ENCODE results near the gene SLC25A43.
"Not testable (repeated sequence)": the region's sequence is repeated elsewhere in the genome, so short reads cannot be mapped to it uniquely, and the experiment has no call there.

SLC25A43 gene

GRCh38 chrX:119493851-119494495 is 94.8 kb downstream of the SLC25A43 start:
- H3K14ac ChIP-seq (ENCODE audit: low read length); H2BK12ac ChIP-seq (ENCODE audit: low read length); H2AK5ac ChIP-seq (ENCODE audit: low read length); H4K12ac ChIP-seq (ENCODE audit: low read depth, low read length); H3K36me3 ChIP-seq (ENCODE audit: control insufficient read depth in 1 of 2, insufficient read depth in 2 of 2, low read length in 2 of 2); H3K79me1 ChIP-seq (ENCODE audit: low read length); H4K91ac ChIP-seq (ENCODE audit: low read depth, low read length); DNase-seq; H2AFZ ChIP-seq (ENCODE audit: insufficient read depth, low read length, poor library complexity); H2BK120ac ChIP-seq (ENCODE audit: insufficient read depth, low read length, poor library complexity); H3K4me2 ChIP-seq (ENCODE audit: low read length); H3K4ac ChIP-seq (ENCODE audit: low read depth, low read length); H3K23ac ChIP-seq (ENCODE audit: low read length); H3K9ac ChIP-seq (ENCODE audit: low read length); H3K79me2 ChIP-seq (ENCODE audit: control insufficient read depth, insufficient read depth, low read length, poor library complexity); H3K9me3 ChIP-seq (ENCODE audit: insufficient read depth, low read depth, low read length); H3K18ac ChIP-seq (ENCODE audit: low read length); H4K8ac ChIP-seq (ENCODE audit: low read depth, low read length); H3K27me3 ChIP-seq (ENCODE audit: insufficient read depth, low read length); H3K27ac ChIP-seq (ENCODE audit: low read depth, low read length); H3K4me1 ChIP-seq (ENCODE audit: control insufficient read depth in 1 of 2, insufficient read depth in 2 of 2, low read length in 2 of 2); H3K4me3 ChIP-seq (ENCODE audit: low read depth, low read length); H2BK5ac ChIP-seq (ENCODE audit: low read depth, low read length, poor library complexity): not testable (repeated sequence)
- WGBS (ENCODE audit: extremely low coverage, insufficient coverage, insufficient read length) = no CpG with 5 or more reads among the region's 10 CpGs

GRCh38 chrX:119495734-119496726 is 96.9 kb downstream of the SLC25A43 start:
- Histone ChIP-seq H2AFZ (ENCODE audit: insufficient read depth, low read length, poor library complexity) (no peak overlapping the region), H3K9me3 (ENCODE audit: insufficient read depth, low read depth, low read length) (no peaks in the 10 kb centered on the region), H2AK5ac (ENCODE audit: low read length) (no peak overlapping the region), H4K8ac (ENCODE audit: low read depth, low read length) (no peak overlapping the region), H3K79me2 (ENCODE audit: control insufficient read depth, insufficient read depth, low read length, poor library complexity) (no peaks in the 10 kb centered on the region), H3K4me2 (ENCODE audit: low read length) (no peak overlapping the region), H3K14ac (ENCODE audit: low read length) (no peak overlapping the region), H3K27ac (ENCODE audit: low read depth, low read length) (peak overlapping the region; percentile 34), H3K79me1 (ENCODE audit: low read length) (no peaks in the 10 kb centered on the region), H2BK12ac (ENCODE audit: low read length) (no peak overlapping the region), H3K4me1 (ENCODE audit: control insufficient read depth in 1 of 2, insufficient read depth in 2 of 2, low read length in 2 of 2) (peaks cover 2 to 8% of the 10 kb centered on the region in 2 experiments), H3K9ac (ENCODE audit: low read length) (no peak overlapping the region), H3K23ac (ENCODE audit: low read length) (no peak overlapping the region), H4K12ac (ENCODE audit: low read depth, low read length) (no peak overlapping the region), H2BK5ac (ENCODE audit: low read depth, low read length, poor library complexity) (no peak overlapping the region), H2BK120ac (ENCODE audit: insufficient read depth, low read length, poor library complexity) (no peak overlapping the region), H3K4me3 (ENCODE audit: low read depth, low read length) (no peak overlapping the region), H3K27me3 (ENCODE audit: insufficient read depth, low read length) (no peaks in the 10 kb centered on the region), H4K91ac (ENCODE audit: low read depth, low read length) (peak overlapping the region; percentile 2), H3K18ac (ENCODE audit: low read length) (no peak overlapping the region), H3K36me3 (ENCODE audit: control insufficient read depth in 1 of 2, insufficient read depth in 2 of 2, low read length in 2 of 2) (no peaks in the 10 kb centered on the region), H3K4ac (ENCODE audit: low read depth, low read length) (no peak overlapping the region)
- DNase-seq = peak in 1 of 2 donors; percentile 6
- WGBS (ENCODE audit: extremely low coverage, insufficient coverage, insufficient read length) = no CpG with 5 or more reads among the region's 10 CpGs

GRCh38 chrX:119497185-119497584 is 98.0 kb downstream of the SLC25A43 start:
- Histone ChIP-seq H3K9ac (ENCODE audit: low read length) (no peak overlapping the region), H3K27me3 (ENCODE audit: insufficient read depth, low read length) (no peaks in the 10 kb centered on the region), H4K12ac (ENCODE audit: low read depth, low read length) (no peak overlapping the region), H3K79me1 (ENCODE audit: low read length) (no peaks in the 10 kb centered on the region), H3K23ac (ENCODE audit: low read length) (no peak overlapping the region), H3K4me3 (ENCODE audit: low read depth, low read length) (no peak overlapping the region), H3K36me3 (ENCODE audit: control insufficient read depth in 1 of 2, insufficient read depth in 2 of 2, low read length in 2 of 2) (no peaks in the 10 kb centered on the region), H2BK5ac (ENCODE audit: low read depth, low read length, poor library complexity) (no peak overlapping the region), H2AK5ac (ENCODE audit: low read length) (no peak overlapping the region), H3K79me2 (ENCODE audit: control insufficient read depth, insufficient read depth, low read length, poor library complexity) (no peaks in the 10 kb centered on the region), H4K91ac (ENCODE audit: low read depth, low read length) (no peak overlapping the region), H3K4ac (ENCODE audit: low read depth, low read length) (no peak overlapping the region), H2AFZ (ENCODE audit: insufficient read depth, low read length, poor library complexity) (no peak overlapping the region), H3K18ac (ENCODE audit: low read length) (no peak overlapping the region), H2BK120ac (ENCODE audit: insufficient read depth, low read length, poor library complexity) (no peak overlapping the region), H3K4me1 (ENCODE audit: control insufficient read depth in 1 of 2, insufficient read depth in 2 of 2, low read length in 2 of 2) (peaks cover 2 to 13% of the 10 kb centered on the region in 2 experiments), H3K9me3 (ENCODE audit: insufficient read depth, low read depth, low read length) (no peaks in the 10 kb centered on the region), H3K14ac (ENCODE audit: low read length) (no peak overlapping the region), H2BK12ac (ENCODE audit: low read length) (no peak overlapping the region), H3K27ac (ENCODE audit: low read depth, low read length) (no peak overlapping the region), H4K8ac (ENCODE audit: low read depth, low read length) (no peak overlapping the region), H3K4me2 (ENCODE audit: low read length) (no peak overlapping the region)
- no peak for DNase-seq
- no CpG with 5 or more reads among the region's 1 CpG for WGBS (ENCODE audit: extremely low coverage, insufficient coverage, insufficient read length)

GRCh38 chrX:119500061-119500800 is 101.1 kb downstream of the SLC25A43 start:
- no peak overlapping the region for H2BK12ac ChIP-seq (ENCODE audit: low read length)
- no peak overlapping the region for H2AK5ac ChIP-seq (ENCODE audit: low read length)
- no peak overlapping the region for H2AFZ ChIP-seq (ENCODE audit: insufficient read depth, low read length, poor library complexity)
- H4K8ac ChIP-seq (ENCODE audit: low read depth, low read length) = no peak overlapping the region
- H4K12ac ChIP-seq (ENCODE audit: low read depth, low read length) = no peak overlapping the region
- H3K9ac ChIP-seq (ENCODE audit: low read length) = no peak overlapping the region
- H3K18ac ChIP-seq (ENCODE audit: low read length) = no peak overlapping the region
- no peaks in the 10 kb centered on the region for H3K79me1 ChIP-seq (ENCODE audit: low read length)
- no peak overlapping the region for H3K4ac ChIP-seq (ENCODE audit: low read depth, low read length)
- peaks cover 7 to 24% of the 10 kb centered on the region in 2 experiments for H3K4me1 ChIP-seq (ENCODE audit: control insufficient read depth in 1 of 2, insufficient read depth in 2 of 2, low read length in 2 of 2)
- H3K4me2 ChIP-seq (ENCODE audit: low read length) = no peak overlapping the region
- H3K27ac ChIP-seq (ENCODE audit: low read depth, low read length) = no peak overlapping the region
- H3K9me3 ChIP-seq (ENCODE audit: insufficient read depth, low read depth, low read length) = no peaks in the 10 kb centered on the region
- H2BK120ac ChIP-seq (ENCODE audit: insufficient read depth, low read length, poor library complexity) = no peak overlapping the region
- no peaks in the 10 kb centered on the region for H3K27me3 ChIP-seq (ENCODE audit: insufficient read depth, low read length)
- H3K4me3 ChIP-seq (ENCODE audit: low read depth, low read length) = no peak overlapping the region
- H3K79me2 ChIP-seq (ENCODE audit: control insufficient read depth, insufficient read depth, low read length, poor library complexity) = no peaks in the 10 kb centered on the region
- H3K14ac ChIP-seq (ENCODE audit: low read length) = no peak overlapping the region
- DNase-seq = no peak
- H4K91ac ChIP-seq (ENCODE audit: low read depth, low read length) = no peak overlapping the region
- no peaks in the 10 kb centered on the region for H3K36me3 ChIP-seq (ENCODE audit: control insufficient read depth in 1 of 2, insufficient read depth in 2 of 2, low read length in 2 of 2)
- no peak overlapping the region for H2BK5ac ChIP-seq (ENCODE audit: low read depth, low read length, poor library complexity)
- WGBS (ENCODE audit: extremely low coverage, insufficient coverage, insufficient read length) = no CpG with 5 or more reads among the region's 13 CpGs
- H3K23ac ChIP-seq (ENCODE audit: low read length) = no peak overlapping the region
